ENCODE data around the gene IL23R.

Gene IL23R

DNA sequence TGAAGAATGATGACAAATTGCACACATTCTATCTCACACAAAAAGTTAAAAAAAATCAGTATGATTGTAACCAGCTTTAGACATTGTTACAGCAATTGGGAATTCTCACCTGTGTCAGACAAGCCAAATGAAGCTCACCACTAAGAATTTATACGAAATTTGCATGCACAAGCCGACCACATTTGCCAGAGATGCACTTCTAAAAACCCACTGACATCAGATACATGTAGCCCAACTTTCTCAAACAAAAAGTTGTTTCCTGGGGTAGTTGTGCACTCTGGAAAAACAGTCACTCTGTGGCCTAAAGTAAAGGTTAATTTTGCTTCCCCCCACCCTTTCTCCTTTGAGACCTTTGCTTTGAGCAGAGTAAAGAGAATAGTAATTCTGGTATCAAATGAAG, 73.5 kb downstream of the IL23R start:
- no peak for DNase-seq (ENCODE audit: low spot score)

GRCh38 chr1:67241200-67241746, 75.0 kb downstream of the IL23R start:
- no peak for DNase-seq (ENCODE audit: low spot score)

DNA sequence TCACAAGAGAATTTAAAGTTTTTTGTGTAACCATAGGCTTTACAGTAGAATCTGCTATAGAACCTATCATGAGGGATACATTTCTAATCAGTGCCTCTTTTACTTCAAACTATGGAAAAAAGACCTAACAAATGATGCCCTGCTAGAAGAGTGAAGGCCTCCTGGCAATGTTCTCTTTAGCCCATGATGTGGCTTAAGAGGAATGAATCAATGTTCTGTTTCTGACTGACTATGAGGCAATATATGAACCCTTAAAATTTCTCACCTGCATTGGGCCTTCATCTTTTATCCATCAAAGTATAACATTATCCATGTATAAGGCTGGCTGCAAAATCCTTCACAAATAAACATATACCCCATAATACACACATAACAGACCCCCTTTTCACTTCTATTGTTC, 75.8 kb downstream of the IL23R start:
- no peak for DNase-seq (ENCODE audit: low spot score)

DNA sequence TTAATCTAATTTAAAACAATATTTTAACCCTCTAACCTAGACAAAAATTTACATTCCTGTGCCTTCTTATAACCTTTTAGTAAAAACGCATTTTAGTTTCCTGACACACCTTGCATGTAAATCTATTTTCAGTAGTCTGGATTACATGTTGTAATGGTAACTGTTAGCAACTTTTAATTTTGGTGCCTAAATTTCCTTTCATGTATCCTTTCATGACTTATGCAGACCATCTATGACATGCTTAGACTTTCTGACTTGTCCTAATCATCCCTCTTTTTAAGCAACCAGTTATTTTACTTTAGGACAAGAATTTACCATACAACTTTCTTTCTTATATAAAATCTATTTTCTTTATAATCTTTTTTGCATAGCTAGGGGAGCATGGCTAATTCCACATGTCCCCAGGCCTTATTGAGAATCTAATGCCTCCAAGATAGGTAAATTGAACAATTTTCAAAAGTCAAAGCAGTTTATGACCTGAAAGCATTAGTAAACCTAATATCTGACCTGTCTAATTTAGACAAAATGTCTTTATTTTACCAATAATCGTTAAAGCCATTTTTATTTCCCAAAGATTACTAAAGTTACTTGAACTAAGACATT, 83.9 kb downstream of the IL23R start:
- DNase-seq (ENCODE audit: low spot score), result no peak

- DNase-seq (ENCODE audit: low spot score), result no peak
Measured at GRCh38 chr1:67256291-67257172, 90.3 kb downstream of the IL23R start.

- DNase-seq (ENCODE audit: low spot score), result no peak
Measured at GRCh38 chr1:67257173-67257535, 90.9 kb downstream of the IL23R start.

- no peak for DNase-seq (ENCODE audit: low spot score)
Measured at GRCh38 chr1:67261680-67262079, 95.4 kb downstream of the IL23R start.

GRCh38 chr1:67262735-67263134, 96.5 kb downstream of the IL23R start:
- DNase-seq (ENCODE audit: low spot score), result no peak

DNA sequence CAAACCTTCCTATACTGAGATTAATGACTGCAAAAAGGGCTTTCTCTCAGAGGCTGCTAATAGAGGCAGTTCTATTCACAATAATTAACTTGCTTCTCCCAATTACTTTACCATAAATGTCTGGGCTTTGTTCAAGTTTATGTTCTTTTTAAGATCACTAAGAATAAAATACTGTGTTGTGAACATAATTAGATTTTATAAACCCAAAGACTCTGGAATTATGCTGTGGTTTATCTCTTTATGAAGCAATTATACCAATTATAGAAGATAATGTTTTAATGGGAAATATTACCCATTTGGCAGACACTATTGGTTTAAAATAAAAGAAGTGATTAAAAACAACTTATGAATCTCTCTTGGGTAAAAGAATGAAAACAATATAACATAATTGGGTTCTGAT, 97.9 kb downstream of the IL23R start:
- no peak for DNase-seq (ENCODE audit: low spot score)

- no peak for DNase-seq (ENCODE audit: low spot score)
Measured at GRCh38 chr1:67264899-67265298, 98.6 kb downstream of the IL23R start.

- no peak for DNase-seq (ENCODE audit: low spot score)
Measured at GRCh38 chr1:67269061-67269460, 102.8 kb downstream of the IL23R start.

GRCh38 chr1:67270541-67270940, 104.3 kb downstream of the IL23R start:
- no peak for DNase-seq (ENCODE audit: low spot score)

DNA sequence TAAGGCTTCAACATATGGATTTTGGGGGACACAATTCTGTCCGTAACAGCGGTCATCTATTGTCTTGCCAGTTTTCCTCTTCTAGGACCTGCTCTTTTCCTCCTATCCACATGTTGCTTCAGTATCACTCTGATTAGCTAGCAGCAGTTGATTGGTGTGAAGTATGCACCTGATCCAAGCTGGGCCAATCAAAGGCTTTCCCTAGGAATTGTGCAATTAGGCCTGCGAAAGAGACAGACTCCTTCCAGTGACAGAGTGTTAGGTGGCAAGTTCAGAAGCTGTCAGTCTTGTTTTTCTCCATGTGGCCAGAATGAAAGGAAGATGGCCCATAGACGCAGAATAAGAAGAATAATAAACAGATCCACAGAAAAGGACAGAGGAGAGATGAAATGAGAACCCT, 107.3 kb downstream of the IL23R start:
- no peak for DNase-seq (ENCODE audit: low spot score)

GRCh38 chr1:67274623-67275325, 108.5 kb downstream of the IL23R start:
- DNase-seq (ENCODE audit: low spot score), result no peak

GRCh38 chr1:67280696-67281095, 114.4 kb downstream of the IL23R start:
- DNase-seq (ENCODE audit: low spot score), result no peak

DNA sequence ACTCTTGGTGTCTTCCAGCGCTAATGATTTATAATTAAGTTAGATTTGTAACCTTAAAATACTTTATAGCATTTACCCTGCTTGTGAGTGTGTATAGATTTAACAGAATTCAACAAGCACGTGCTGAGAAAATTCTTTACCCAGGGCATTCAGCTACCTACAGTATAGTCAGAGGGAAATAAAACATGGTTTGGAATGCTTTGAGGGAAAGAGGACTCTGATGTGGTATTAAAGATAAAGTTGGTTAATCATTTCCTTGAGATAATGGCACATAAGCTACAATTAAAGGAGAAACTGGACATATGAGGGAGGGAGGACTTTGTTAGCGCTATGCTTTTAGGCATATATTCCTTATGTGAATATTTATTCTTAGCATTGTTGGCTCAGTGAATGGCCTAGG, 115.0 kb downstream of the IL23R start:
- DNase-seq (ENCODE audit: low spot score), result no peak

GRCh38 chr1:67285780-67286488, 119.7 kb downstream of the IL23R start:
- DNase-seq (ENCODE audit: low spot score), result no peak

GRCh38 chr1:67290236-67290635, 124.0 kb downstream of the IL23R start:
- no peak for DNase-seq (ENCODE audit: low spot score)

GRCh38 chr1:67294836-67295617, 128.8 kb downstream of the IL23R start:
- no peak for DNase-seq (ENCODE audit: low spot score)

GRCh38 chr1:67298762-67299161, 132.5 kb downstream of the IL23R start:
- DNase-seq (ENCODE audit: low spot score), result no peak

GRCh38 chr1:67299296-67299695, 133.0 kb downstream of the IL23R start:
- no peak for DNase-seq (ENCODE audit: low spot score)

All from hepatic stellate cell (primary cell).